GM18861 (cell line): ENCODE data around the gene PHC2.

Experiments
- ATAC-seq: cut with Tn5 transposase; IDR thresholded peaks from one replicate; pipeline ENCODE4 v1.9.1; 2021; ENCODE audit not compliant: unreplicated experiment

PHC2 gene

GRCh38 chr1:33392639-33393038 is 38.3 kb downstream of the PHC2 start:
- ATAC-seq = no peak

GRCh38 chr1:33392206-33392605 is 38.7 kb downstream of the PHC2 start:
- no peak for ATAC-seq

- ATAC-seq = no peak
Measured at GRCh38 chr1:33391343-33392078, 39.4 kb downstream of the PHC2 start.

GRCh38 chr1:33390542-33390941 is 40.4 kb downstream of the PHC2 start:
- no peak for ATAC-seq

GRCh38 chr1:33388805-33389771 is 41.8 kb downstream of the PHC2 start:
- ATAC-seq = no peak

- ATAC-seq = no peak
Measured at GRCh38 chr1:33387625-33388024, 43.3 kb downstream of the PHC2 start.

GRCh38 chr1:33385251-33385650 is 45.6 kb downstream of the PHC2 start:
- no peak for ATAC-seq

GRCh38 chr1:33384040-33384812 is 46.7 kb downstream of the PHC2 start:
- no peak for ATAC-seq

GRCh38 chr1:33383489-33383888 is 47.4 kb downstream of the PHC2 start:
- no peak for ATAC-seq

GRCh38 chr1:33382661-33383415 is 48.1 kb downstream of the PHC2 start:
- no peak for ATAC-seq

GRCh38 chr1:33381977-33382376 is 48.9 kb downstream of the PHC2 start:
- ATAC-seq = no peak

GRCh38 chr1:33380811-33381210 is 50.1 kb downstream of the PHC2 start:
- no peak for ATAC-seq

GRCh38 chr1:33379631-33380354 is 51.1 kb downstream of the PHC2 start:
- no peak for ATAC-seq

GRCh38 chr1:33378976-33379375 is 51.9 kb downstream of the PHC2 start:
- no peak for ATAC-seq

- no peak for ATAC-seq
Measured at GRCh38 chr1:33378524-33378923, 52.4 kb downstream of the PHC2 start.

GRCh38 chr1:33377756-33378155 is 53.1 kb downstream of the PHC2 start:
- no peak for ATAC-seq

- no peak for ATAC-seq
Measured at GRCh38 chr1:33377013-33377412, 53.9 kb downstream of the PHC2 start.

GRCh38 chr1:33375316-33375715 is 55.6 kb downstream of the PHC2 start:
- no peak for ATAC-seq

GRCh38 chr1:33374336-33375105 is 56.4 kb downstream of the PHC2 start:
- ATAC-seq = no peak
